RWPE2 (cell line): ENCODE data around the gene HYOU1.
"Not testable (repeated sequence)": the region's sequence is repeated elsewhere in the genome, so short reads cannot be mapped to it uniquely, and the experiment has no call there.

Experiments used
- ATAC-seq: fragments of 200-7000 bp; cut with Tn5 transposase; 3 replicates; pipeline ENCODE4 v1.9.1; 2021; ENCODE audit warnings: low read depth
- DNase-seq: peaks from one replicate; pipeline ENCODE4 v3.0.0-alpha.2; 2020; ENCODE audit warnings: low spot score
- H3K27ac ChIP-seq: fragments of 450-650 bp; 2 replicates; pipeline ENCODE4 v1.5.1; 2017; ENCODE audit warnings: mild to moderate bottlenecking; ENCODE audit not compliant: poor library complexity, severe bottlenecking
- H3K27me3 ChIP-seq: fragments of 250-450 bp; sonication (Bioruptor Pico); 2 replicates; pipeline ENCODE4 v1.5.1; 2021; ENCODE audit warnings: mild to moderate bottlenecking, moderate library complexity; ENCODE audit not compliant: insufficient read depth, poor library complexity, severe bottlenecking
- H3K36me3 ChIP-seq: fragments of 250-450 bp; sonication (Bioruptor Pico); 2 replicates; pipeline ENCODE4 v1.5.1; 2020; ENCODE audit warnings: low read depth, mild to moderate bottlenecking, moderate library complexity
- H3K4me1 ChIP-seq: fragments of 250-450 bp; sonication (Bioruptor Pico); 2 replicates; pipeline ENCODE4 v1.5.1; 2021; ENCODE audit warnings: mild to moderate bottlenecking, moderate library complexity; ENCODE audit not compliant: insufficient read depth, poor library complexity, severe bottlenecking
- H3K4me3 ChIP-seq: fragments of 250-450 bp; sonication (Bioruptor Pico); 2 replicates; pipeline ENCODE4 v1.5.1; 2021; ENCODE audit warnings: mild to moderate bottlenecking, moderate library complexity; ENCODE audit not compliant: severe bottlenecking
- H3K9me3 ChIP-seq: fragments of 250-450 bp; sonication (Bioruptor Pico); 2 replicates; pipeline ENCODE4 v1.5.1; 2021; ENCODE audit warnings: mild to moderate bottlenecking, moderate library complexity; ENCODE audit not compliant: severe bottlenecking
- TF ChIP-seq, protein P1 (sequence below): fragments of 450-650 bp; IDR thresholded peaks from one replicate; pipeline ENCODE4 v1.5.1; 2017; ENCODE audit warnings: mild to moderate bottlenecking, moderate library complexity; ENCODE audit not compliant: poor library complexity, severe bottlenecking

HYOU1 gene, protein sequence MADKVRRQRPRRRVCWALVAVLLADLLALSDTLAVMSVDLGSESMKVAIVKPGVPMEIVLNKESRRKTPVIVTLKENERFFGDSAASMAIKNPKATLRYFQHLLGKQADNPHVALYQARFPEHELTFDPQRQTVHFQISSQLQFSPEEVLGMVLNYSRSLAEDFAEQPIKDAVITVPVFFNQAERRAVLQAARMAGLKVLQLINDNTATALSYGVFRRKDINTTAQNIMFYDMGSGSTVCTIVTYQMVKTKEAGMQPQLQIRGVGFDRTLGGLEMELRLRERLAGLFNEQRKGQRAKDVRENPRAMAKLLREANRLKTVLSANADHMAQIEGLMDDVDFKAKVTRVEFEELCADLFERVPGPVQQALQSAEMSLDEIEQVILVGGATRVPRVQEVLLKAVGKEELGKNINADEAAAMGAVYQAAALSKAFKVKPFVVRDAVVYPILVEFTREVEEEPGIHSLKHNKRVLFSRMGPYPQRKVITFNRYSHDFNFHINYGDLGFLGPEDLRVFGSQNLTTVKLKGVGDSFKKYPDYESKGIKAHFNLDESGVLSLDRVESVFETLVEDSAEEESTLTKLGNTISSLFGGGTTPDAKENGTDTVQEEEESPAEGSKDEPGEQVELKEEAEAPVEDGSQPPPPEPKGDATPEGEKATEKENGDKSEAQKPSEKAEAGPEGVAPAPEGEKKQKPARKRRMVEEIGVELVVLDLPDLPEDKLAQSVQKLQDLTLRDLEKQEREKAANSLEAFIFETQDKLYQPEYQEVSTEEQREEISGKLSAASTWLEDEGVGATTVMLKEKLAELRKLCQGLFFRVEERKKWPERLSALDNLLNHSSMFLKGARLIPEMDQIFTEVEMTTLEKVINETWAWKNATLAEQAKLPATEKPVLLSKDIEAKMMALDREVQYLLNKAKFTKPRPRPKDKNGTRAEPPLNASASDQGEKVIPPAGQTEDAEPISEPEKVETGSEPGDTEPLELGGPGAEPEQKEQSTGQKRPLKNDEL

DNA sequence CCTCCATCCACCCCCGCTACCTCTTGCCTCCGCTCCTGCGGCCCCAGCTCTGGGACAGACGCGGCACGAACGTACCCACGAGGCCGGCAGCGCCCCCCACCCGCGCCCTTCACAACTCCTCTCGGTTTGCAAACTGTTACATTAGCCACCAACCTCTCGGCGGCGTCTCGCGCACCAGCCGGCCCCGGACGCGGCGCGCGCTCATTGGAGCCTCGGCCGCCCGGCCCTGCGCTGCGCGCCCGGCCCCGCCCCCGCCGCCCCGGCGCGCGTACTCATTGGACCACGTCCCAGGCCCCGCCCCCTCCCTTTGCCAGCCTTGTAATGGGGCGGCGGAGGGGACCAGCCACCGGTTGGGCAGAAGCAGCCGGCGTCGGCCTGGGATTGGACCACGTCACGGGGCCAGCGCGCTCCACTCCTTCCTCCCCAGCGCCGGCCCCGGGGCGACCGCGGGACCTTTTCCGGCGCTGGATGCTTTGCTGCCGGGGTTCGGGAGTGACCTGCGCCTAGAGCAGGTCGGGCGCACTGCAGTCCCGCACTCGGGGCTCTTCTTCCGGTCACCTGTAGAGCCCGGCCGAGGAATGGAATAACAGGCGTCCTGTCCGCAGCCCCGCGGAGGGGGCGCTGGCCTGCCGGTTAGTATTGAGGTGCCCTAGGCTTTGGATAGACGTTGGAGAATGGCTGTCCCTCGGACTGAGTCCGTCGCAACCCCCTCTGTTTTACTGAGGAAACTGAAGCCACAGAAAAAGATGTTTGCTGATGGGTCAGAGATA, at the start of gene HYOU1:
HYOU1 (minus strand) TSS at position 206 of the 770 bp plus-strand sequence. CDS start 1,045 bp downstream, outside the sequence.
- Histone ChIP-seq H3K27ac (peak within 1 kb of the TSS; percentile 61), H3K36me3 (peaks cover 40% of the 10 kb centered on the region), H3K4me3 (peak within 1 kb of the TSS; percentile 97), H3K4me1 (peaks cover 7% of the 10 kb centered on the region), H3K27me3 (no peaks in the 10 kb centered on the region), H3K9me3 (no peaks in the 10 kb centered on the region)
- peak; percentile 99 for DNase-seq
- peak; percentile 91 for ATAC-seq
- TF ChIP-seq, protein P1, sequence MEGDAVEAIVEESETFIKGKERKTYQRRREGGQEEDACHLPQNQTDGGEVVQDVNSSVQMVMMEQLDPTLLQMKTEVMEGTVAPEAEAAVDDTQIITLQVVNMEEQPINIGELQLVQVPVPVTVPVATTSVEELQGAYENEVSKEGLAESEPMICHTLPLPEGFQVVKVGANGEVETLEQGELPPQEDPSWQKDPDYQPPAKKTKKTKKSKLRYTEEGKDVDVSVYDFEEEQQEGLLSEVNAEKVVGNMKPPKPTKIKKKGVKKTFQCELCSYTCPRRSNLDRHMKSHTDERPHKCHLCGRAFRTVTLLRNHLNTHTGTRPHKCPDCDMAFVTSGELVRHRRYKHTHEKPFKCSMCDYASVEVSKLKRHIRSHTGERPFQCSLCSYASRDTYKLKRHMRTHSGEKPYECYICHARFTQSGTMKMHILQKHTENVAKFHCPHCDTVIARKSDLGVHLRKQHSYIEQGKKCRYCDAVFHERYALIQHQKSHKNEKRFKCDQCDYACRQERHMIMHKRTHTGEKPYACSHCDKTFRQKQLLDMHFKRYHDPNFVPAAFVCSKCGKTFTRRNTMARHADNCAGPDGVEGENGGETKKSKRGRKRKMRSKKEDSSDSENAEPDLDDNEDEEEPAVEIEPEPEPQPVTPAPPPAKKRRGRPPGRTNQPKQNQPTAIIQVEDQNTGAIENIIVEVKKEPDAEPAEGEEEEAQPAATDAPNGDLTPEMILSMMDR, result peak; percentile 27

DNA sequence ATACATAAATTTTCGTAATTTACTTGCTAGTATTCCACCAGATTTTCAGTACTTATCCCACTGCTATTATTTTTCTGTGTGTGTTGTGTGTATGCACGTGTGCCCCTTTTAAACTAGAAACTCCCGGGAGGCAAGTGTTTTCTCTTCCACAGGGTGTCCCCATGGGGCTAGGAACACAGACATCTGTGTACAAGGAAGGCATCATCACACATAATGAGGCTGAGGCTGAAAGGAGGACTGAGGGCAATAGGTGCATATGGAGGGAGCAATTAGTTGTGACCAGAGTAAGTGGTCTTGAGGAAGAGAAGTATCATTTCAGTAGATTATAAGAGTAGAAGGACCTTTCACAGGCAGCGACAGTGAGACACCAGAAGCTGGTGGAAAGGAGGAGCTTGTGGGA, 46.8 kb upstream of the HYOU1 start:
- peaks cover 7% of the 10 kb centered on the region for H3K36me3 ChIP-seq
- TF ChIP-seq, protein P1, result no peak
- DNase-seq (no peak), ATAC-seq (no peak)
- peak overlapping the region; percentile 83 for H3K27ac ChIP-seq
- H3K27me3 ChIP-seq, result no peaks in the 10 kb centered on the region
- H3K4me1 ChIP-seq, result peaks cover 4% of the 10 kb centered on the region
- H3K9me3 ChIP-seq, result no peaks in the 10 kb centered on the region
- no peak overlapping the region for H3K4me3 ChIP-seq

DNA sequence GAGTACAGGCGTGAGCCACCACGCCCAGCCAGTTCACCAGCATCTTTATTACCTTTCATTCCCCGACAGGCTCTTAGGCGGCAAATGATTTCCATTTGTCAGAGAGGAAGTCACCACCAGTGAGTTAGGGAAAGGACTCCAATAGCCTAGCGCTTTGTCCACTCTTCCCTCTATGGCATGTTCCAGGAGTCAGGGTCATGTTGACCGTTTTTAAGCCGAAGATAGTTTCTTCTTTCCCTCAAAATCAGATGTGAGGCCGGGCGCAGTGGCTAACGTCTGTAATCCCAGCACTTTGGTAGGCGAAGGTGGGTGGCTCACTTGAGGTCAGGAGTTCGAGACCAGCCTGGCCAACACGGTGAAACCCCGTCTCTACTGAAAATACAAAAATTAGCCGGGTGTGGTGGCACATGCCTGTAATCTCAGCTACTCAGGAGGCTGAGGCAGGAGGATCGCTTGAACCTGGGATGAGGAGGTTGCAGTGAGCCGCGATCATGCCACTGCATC, 46.2 kb upstream of the HYOU1 start:
- Histone ChIP-seq H3K36me3 (peaks cover 13% of the 10 kb centered on the region), H3K27ac (peak overlapping the region; percentile 83), H3K4me3 (peak overlapping the region; percentile 66)
- not testable (repeated sequence) for ATAC-seq, H3K27me3 ChIP-seq, H3K4me1 ChIP-seq, H3K9me3 ChIP-seq, DNase-seq

DNA sequence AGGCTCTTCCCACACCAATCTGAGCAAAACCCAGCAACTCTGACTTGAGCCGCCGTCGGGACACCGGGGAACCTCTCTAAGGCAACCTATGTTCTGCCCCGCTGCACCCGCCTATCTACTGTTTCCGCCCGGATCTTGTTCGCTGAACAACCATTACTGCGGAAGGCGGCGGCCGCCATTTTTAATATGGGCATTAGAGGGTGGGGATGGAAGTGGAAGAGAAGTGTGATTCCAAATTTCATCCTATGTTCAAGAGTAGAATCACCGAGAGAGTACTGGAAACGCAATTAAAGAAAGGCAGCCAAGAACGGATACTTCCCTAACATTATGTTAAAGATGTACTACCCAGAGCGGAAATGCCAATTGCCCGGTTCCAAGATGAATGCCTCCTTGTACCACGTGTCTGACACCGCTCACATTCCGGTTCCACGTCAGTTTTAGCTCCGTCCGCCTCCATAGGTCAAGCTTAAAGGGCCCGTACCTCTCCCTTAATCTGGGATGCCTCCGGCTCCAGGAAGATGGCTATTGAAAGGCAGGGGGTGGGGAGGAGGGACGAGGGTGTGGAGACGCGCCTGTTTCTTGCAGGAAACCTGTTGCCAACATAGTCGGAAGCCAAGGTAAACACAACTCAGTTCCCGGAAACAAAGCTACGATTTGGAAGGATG, 44.9 kb upstream of the HYOU1 start, which contains the start of gene DPAGT1:
DPAGT1 (minus strand) TSS at position 95 of the 665 bp plus-strand sequence. CDS start 198 bp downstream, outside the sequence.
- Histone ChIP-seq H3K27me3 (no peaks in the 10 kb centered on the region), H3K36me3 (peaks cover 26% of the 10 kb centered on the region), H3K4me3 (peak within 1 kb of the TSS; percentile 66), H3K27ac (peak within 1 kb of the TSS; percentile 83), H3K4me1 (peaks cover 4% of the 10 kb centered on the region), H3K9me3 (no peaks in the 10 kb centered on the region)
- ATAC-seq (peak; percentile 87), DNase-seq (peak; percentile 96)
- TF ChIP-seq, protein P1, result no peak
